Measurements from ENCODE around the gene AFF3. TPM values are rescaled to one million over a fixed set of nuclear protein-coding genes. Genes with fewer than 3 reads are reported as not detected.

AFF3 gene
- total RNA-seq, 4 donors from 2014 or later, result 2.1 to 7.3 (median 3.5) TPM

DNA sequence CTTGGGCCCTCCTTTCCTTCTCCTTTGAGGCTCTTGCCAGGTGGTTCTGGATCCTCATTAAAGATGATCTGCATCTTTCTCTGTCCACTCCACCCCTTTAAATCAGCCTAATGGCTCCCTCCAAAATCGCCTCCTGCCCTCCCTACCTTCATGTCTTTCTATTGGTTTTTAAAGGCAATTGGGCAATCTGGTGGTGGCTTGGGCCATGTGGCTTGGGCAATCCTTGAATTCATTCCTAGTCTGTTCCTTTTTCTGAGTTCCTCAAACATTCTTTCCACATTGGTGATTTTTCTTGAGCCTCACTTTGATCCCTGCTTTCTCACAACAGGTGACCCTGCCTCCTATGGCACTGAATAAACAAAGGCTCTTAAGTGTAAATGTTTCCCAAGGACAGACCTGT lies 386.3 kb downstream of the AFF3 start:
- intact Hi-C loops (cut with DNase I; ENCODE audit: low total_unique reads), result no loop called here
- H3K4me3 ChIP-seq (ENCODE audit: low read depth, poor library complexity, severe bottlenecking), result no peak overlapping the region
- DNase-seq (ENCODE audit: low spot score in 2 of 2), result no peak
- 76 to 87% methylated on average over 1 of the region's 1 CpG for WGBS, 2 donors
- TF ChIP-seq POLR2A (IDR thresholded peaks at IDR 0.05), result no peak
- no peak for TF ChIP-seq CTCF (IDR thresholded peaks at IDR 0.05)

DNA sequence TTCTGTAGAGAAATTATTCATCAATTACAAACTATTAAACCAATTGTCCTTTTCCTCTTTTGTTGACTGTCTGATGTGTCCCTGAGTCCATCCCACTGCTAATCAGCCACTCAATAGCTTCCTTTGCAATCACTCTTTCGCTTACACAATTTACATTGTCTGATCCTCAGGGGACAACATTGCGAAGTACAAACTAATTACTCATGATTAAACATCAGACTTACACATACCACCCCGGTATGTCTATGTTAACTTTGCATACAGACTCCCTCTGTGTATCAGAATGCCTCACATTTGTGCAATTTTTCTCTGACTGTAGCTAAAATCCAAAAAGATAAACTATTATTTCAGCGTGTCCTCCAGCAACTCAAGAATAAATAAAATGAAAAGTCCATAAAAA lies 388.2 kb downstream of the AFF3 start:
- intact Hi-C loops (cut with DNase I; ENCODE audit: low total_unique reads), result no loop called here
- 78 to 79% methylated on average over 4 of the region's 4 CpGs for WGBS, 2 donors
- DNase-seq (ENCODE audit: low spot score in 2 of 2), result no peak
- TF ChIP-seq POLR2A (IDR thresholded peaks at IDR 0.05) (no peak), CTCF (IDR thresholded peaks at IDR 0.05) (no peak)
- H3K4me3 ChIP-seq (ENCODE audit: low read depth, poor library complexity, severe bottlenecking), result no peak overlapping the region

GRCh38 chr2:99753505-99753904 lies 388.9 kb downstream of the AFF3 start:
- no peak for DNase-seq (ENCODE audit: low spot score in 2 of 2)
- intact Hi-C loops (cut with DNase I; ENCODE audit: low total_unique reads), result no loop called here
- WGBS, 2 donors, result 83% methylated on average over 8 of the region's 8 CpGs
- H3K4me3 ChIP-seq (ENCODE audit: low read depth, poor library complexity, severe bottlenecking), result no peak overlapping the region
- no peak for TF ChIP-seq POLR2A (IDR thresholded peaks at IDR 0.05)

GRCh38 chr2:99748344-99748743 lies 394.0 kb downstream of the AFF3 start:
- no peak overlapping the region for H3K4me3 ChIP-seq (ENCODE audit: low read depth, poor library complexity, severe bottlenecking)
- intact Hi-C loops (cut with DNase I; ENCODE audit: low total_unique reads), result no loop called here
- WGBS, 2 donors, result 32 to 39% methylated on average over 2 of the region's 2 CpGs
- TF ChIP-seq POLR2A (IDR thresholded peaks at IDR 0.05), result no peak
- no peak for TF ChIP-seq CTCF (IDR thresholded peaks at IDR 0.05)
- DNase-seq (ENCODE audit: low spot score in 2 of 2), result no peak

GRCh38 chr2:99747842-99748241 lies 394.5 kb downstream of the AFF3 start:
- WGBS, 2 donors, result 64 to 72% methylated on average over 3 of the region's 3 CpGs
- no peak for DNase-seq (ENCODE audit: low spot score in 2 of 2)
- H3K4me3 ChIP-seq (ENCODE audit: low read depth, poor library complexity, severe bottlenecking), result no peak overlapping the region
- intact Hi-C loops (cut with DNase I; ENCODE audit: low total_unique reads), result no loop called here
- TF ChIP-seq POLR2A (IDR thresholded peaks at IDR 0.05) (no peak), CTCF (IDR thresholded peaks at IDR 0.05) (no peak)

DNA sequence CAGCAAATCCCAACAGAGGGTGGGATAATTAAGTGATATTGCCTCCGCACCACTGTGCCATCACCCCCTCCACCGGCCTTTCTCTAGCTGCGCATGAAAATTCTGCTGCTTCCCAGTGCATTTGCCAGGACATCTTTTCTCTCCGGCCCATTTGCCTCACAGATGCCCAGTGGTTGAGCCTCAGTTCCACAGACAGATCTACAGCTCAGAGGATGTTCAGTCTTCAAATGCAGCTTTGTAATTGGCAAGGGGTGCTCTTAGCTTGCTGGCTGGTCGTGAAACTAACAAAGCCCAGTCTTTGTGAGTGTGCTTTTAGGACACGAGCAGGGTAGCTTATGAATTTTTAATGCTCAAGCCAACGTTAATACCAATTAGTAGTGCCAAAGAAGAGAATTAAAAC lies 399.2 kb downstream of the AFF3 start:
- intact Hi-C loops (cut with DNase I; ENCODE audit: low total_unique reads), result no loop called here
- TF ChIP-seq CTCF (IDR thresholded peaks at IDR 0.05) (no peak), POLR2A (IDR thresholded peaks at IDR 0.05) (no peak)
- DNase-seq (ENCODE audit: low spot score in 2 of 2), result no peak
- no peak overlapping the region for H3K4me3 ChIP-seq (ENCODE audit: low read depth, poor library complexity, severe bottlenecking)
- 88 to 91% methylated on average over 7 of the region's 7 CpGs for WGBS, 2 donors

Data from lower leg skin (tissue), 4 donors.